A549 (cell line): ENCODE measurements around the gene SPPL2B.

Source experiments
- CHD4 ChIP-seq: fragments of 200-600 bp; sonication (generic); IDR thresholded peaks from 2 replicates; pipeline ENCODE4 v1.6.1; 2016; ENCODE audit warnings: antibody characterized with exemption, mild to moderate bottlenecking, borderline replicate concordance
- HOXA7 ChIP-seq: fragments of 250-450 bp; sonication (Bioruptor Pico); IDR thresholded peaks from 2 replicates; pipeline ENCODE4 v1.5.0; 2020; ENCODE audit warnings: mild to moderate bottlenecking, moderate library complexity
- JUNB ChIP-seq: fragments of >200 bp; sonication (Bioruptor Twin); formaldehyde crosslinking; IDR thresholded peaks from 2 replicates; pipeline ENCODE4 v1.6.1; 2016
- RFX5 ChIP-seq: fragments of 450-650 bp; IDR thresholded peaks from 2 replicates; pipeline ENCODE4 v1.7.1; 2014; ENCODE audit warnings: antibody characterized with exemption, mild to moderate bottlenecking, moderate library complexity
- TP53 ChIP-seq: fragments of 250-450 bp; sonication (Bioruptor Pico); IDR thresholded peaks from 2 replicates; pipeline ENCODE4 v1.5.0; 2021; ENCODE audit warnings: mild to moderate bottlenecking, moderate library complexity
- TF ChIP-seq, protein P1 (sequence below): fragments of >200 bp; sonication (Bioruptor Twin); formaldehyde crosslinking; IDR thresholded peaks from 3 replicates; pipeline ENCODE4 v1.5.1; 2016
- TF ChIP-seq, protein P2 (sequence below): fragments of 200-600 bp; sonication (generic); IDR thresholded peaks from 2 replicates; pipeline ENCODE4 v1.6.1; 2016; ENCODE audit warnings: antibody characterized with exemption, mild to moderate bottlenecking, moderate library complexity

DNA sequence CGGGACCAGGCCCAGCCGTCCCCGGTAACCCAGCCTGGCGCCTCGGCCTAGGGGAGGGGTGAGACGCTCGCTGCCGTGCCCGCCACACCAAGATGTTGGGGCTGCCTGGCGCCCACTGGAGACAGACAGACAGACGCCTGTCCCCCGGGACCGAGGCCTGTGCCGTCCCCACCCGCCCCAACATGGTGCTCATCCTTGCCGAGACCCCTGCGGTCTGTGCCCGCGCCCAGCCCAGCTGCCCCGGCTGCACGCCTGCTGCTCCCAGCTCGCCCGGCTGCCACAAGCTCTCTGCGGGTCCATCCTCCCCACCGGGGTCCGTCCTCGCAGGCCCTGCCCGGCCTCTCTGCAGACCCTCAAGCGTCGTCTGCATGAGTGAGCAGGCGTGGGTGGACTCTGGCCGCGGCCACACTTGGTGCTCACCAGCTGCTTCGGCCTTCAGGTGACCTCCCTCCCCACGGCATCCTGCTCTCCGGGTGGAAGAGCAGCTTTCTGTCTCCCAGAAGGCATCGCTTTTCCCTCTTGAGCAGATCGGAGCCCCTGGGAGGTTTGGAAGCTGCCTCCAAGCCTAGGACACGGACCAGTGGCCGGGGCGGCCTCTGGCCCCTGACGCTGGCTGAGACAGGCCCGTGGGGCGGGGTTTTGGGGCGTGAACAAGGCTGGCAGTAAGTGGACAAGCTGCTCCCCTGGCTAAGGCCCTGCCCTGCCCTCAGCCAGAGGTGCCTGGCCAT, 24.8 kb downstream of the SPPL2B start:
- TF ChIP-seq, protein P1, sequence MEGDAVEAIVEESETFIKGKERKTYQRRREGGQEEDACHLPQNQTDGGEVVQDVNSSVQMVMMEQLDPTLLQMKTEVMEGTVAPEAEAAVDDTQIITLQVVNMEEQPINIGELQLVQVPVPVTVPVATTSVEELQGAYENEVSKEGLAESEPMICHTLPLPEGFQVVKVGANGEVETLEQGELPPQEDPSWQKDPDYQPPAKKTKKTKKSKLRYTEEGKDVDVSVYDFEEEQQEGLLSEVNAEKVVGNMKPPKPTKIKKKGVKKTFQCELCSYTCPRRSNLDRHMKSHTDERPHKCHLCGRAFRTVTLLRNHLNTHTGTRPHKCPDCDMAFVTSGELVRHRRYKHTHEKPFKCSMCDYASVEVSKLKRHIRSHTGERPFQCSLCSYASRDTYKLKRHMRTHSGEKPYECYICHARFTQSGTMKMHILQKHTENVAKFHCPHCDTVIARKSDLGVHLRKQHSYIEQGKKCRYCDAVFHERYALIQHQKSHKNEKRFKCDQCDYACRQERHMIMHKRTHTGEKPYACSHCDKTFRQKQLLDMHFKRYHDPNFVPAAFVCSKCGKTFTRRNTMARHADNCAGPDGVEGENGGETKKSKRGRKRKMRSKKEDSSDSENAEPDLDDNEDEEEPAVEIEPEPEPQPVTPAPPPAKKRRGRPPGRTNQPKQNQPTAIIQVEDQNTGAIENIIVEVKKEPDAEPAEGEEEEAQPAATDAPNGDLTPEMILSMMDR, result no peak
- TF ChIP-seq HOXA7 (CRISPR knock-in tag) (no peak), JUNB (no peak), CHD4 (no peak), RFX5 (no peak), TP53 (CRISPR knock-in tag) (no peak)
- TF ChIP-seq, protein P2, sequence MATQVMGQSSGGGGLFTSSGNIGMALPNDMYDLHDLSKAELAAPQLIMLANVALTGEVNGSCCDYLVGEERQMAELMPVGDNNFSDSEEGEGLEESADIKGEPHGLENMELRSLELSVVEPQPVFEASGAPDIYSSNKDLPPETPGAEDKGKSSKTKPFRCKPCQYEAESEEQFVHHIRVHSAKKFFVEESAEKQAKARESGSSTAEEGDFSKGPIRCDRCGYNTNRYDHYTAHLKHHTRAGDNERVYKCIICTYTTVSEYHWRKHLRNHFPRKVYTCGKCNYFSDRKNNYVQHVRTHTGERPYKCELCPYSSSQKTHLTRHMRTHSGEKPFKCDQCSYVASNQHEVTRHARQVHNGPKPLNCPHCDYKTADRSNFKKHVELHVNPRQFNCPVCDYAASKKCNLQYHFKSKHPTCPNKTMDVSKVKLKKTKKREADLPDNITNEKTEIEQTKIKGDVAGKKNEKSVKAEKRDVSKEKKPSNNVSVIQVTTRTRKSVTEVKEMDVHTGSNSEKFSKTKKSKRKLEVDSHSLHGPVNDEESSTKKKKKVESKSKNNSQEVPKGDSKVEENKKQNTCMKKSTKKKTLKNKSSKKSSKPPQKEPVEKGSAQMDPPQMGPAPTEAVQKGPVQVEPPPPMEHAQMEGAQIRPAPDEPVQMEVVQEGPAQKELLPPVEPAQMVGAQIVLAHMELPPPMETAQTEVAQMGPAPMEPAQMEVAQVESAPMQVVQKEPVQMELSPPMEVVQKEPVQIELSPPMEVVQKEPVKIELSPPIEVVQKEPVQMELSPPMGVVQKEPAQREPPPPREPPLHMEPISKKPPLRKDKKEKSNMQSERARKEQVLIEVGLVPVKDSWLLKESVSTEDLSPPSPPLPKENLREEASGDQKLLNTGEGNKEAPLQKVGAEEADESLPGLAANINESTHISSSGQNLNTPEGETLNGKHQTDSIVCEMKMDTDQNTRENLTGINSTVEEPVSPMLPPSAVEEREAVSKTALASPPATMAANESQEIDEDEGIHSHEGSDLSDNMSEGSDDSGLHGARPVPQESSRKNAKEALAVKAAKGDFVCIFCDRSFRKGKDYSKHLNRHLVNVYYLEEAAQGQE, result no peak
